A549 (cell line): ENCODE results near the gene C4orf33. TPM values are rescaled to one million over a fixed set of nuclear protein-coding genes. Genes with fewer than 3 reads are reported as not detected.

Experiments used
- ATAC-seq, 2 experiments: fragments of 200-7000 bp in 1 of 2; fragments of >200 bp in 1 of 2; cut with Nextera tagmentation in 1 of 2; cut with Tn5 transposase in 1 of 2; 3 replicates each; pipeline versions ENCODE4 v1.8.0 to v1.9.1; 2018 to 2020; ENCODE audit warnings: mild to moderate bottlenecking in 1 of 2, moderate library complexity in 1 of 2
- CTCF ChIA-PET: fragments of 300-600 bp; sonication (Branson Sonifier 250); formaldehyde crosslinking; extraction: SDS; loops from one replicate; lab custom pipeline; 2021; ENCODE audit warnings: antibody characterized with exemption, inconsistent platforms; lab: Yijun Ruan, JAX
- POLR2A ChIA-PET: fragments of 350-600 bp; formaldehyde crosslinking; extraction: SDS; loops from one replicate; lab custom pipeline; 2021; ENCODE audit warnings: antibody characterized with exemption, inconsistent platforms; lab: Yijun Ruan, JAX
- DNase-seq, 2 experiments: peaks; one replicate each; pipeline versions ENCODE4 v3.0.0 to v3.0.0-alpha.2; 2011 to 2016; ENCODE audit warnings: low read depth in 1 of 2, low spot score in 1 of 2
- FAIRE-seq: peaks from 2 replicates; lab custom pipeline; 2011; peaks lifted over from hg19 to GRCh38; lab: Jason Lieb, UNC
- H3K27ac ChIP-seq, 2 experiments: fragments of >200 bp; sonication (Bioruptor Twin); formaldehyde crosslinking; 3 replicates each; pipeline ENCODE4 v1.5.1; 2016 to 2017
- H3K4me1 ChIP-seq: fragments of >200 bp; sonication (Bioruptor Twin); formaldehyde crosslinking; 3 replicates; pipeline ENCODE4 v1.6.1; 2016
- H3K4me2 ChIP-seq: fragments of >200 bp; sonication (Bioruptor Twin); formaldehyde crosslinking; 3 replicates; pipeline ENCODE4 v1.6.1; 2016
- H3K4me3 ChIP-seq: fragments of >200 bp; sonication (Bioruptor Twin); formaldehyde crosslinking; 3 replicates; pipeline ENCODE4 v1.5.1; 2016
- H3K9me3 ChIP-seq: fragments of >200 bp; sonication (Bioruptor Twin); formaldehyde crosslinking; 3 replicates; pipeline ENCODE4 v1.6.1; 2016
- ATOH8 ChIP-seq: fragments of 250-450 bp; sonication (Bioruptor Pico); IDR thresholded peaks from 2 replicates; pipeline ENCODE4 v1.5.0; 2020; ENCODE audit warnings: low read depth, mild to moderate bottlenecking, moderate library complexity
- CBX2 ChIP-seq: fragments of 200-600 bp; sonication (generic); IDR thresholded peaks from 2 replicates; pipeline ENCODE4 v1.6.1; 2016; ENCODE audit warnings: low read depth, mild to moderate bottlenecking, borderline replicate concordance
- CEBPB ChIP-seq, 2 experiments: fragments of >200 bp in 1 of 2; sonication (Bioruptor Twin) in 1 of 2; formaldehyde crosslinking in 1 of 2; IDR thresholded peaks; 2 replicates each; pipeline ENCODE4 v1.6.1; 2012 to 2016
- CHD2 ChIP-seq: fragments of 150-350 bp; IDR thresholded peaks from 2 replicates; pipeline ENCODE4 v1.6.1; 2014; ENCODE audit warnings: low read length; ENCODE audit not compliant: partially characterized antibody
- CHD4 ChIP-seq: fragments of 200-600 bp; sonication (generic); IDR thresholded peaks from 2 replicates; pipeline ENCODE4 v1.6.1; 2016; ENCODE audit warnings: antibody characterized with exemption, mild to moderate bottlenecking, borderline replicate concordance
- EHF ChIP-seq: fragments of 250-450 bp; sonication (Bioruptor Pico); IDR thresholded peaks from 2 replicates; pipeline ENCODE4 v1.5.0; 2020; ENCODE audit warnings: mild to moderate bottlenecking
- FOSL2 ChIP-seq, 2 experiments: fragments of 450-650 bp in 1 of 2; fragments of >200 bp in 1 of 2; sonication (Bioruptor Twin) in 1 of 2; formaldehyde crosslinking; IDR thresholded peaks; 2 replicates each; pipeline versions ENCODE4 v1.5.0 to v1.6.1; 2016 to 2020; ENCODE audit warnings: mild to moderate bottlenecking in 1 of 2, moderate library complexity in 1 of 2
- HDAC2 ChIP-seq: fragments of 200-600 bp; sonication (generic); IDR thresholded peaks from 2 replicates; pipeline ENCODE4 v1.6.1; 2016
- HEYL ChIP-seq: fragments of 250-450 bp; sonication (Bioruptor Pico); IDR thresholded peaks from 2 replicates; pipeline ENCODE4 v1.8.0; 2021; ENCODE audit warnings: mild to moderate bottlenecking, moderate library complexity
- HOXA7 ChIP-seq: fragments of 250-450 bp; sonication (Bioruptor Pico); IDR thresholded peaks from 2 replicates; pipeline ENCODE4 v1.5.0; 2020; ENCODE audit warnings: mild to moderate bottlenecking, moderate library complexity
- HOXB13 ChIP-seq: fragments of 250-450 bp; sonication (Bioruptor Pico); IDR thresholded peaks from 2 replicates; pipeline ENCODE4 v1.5.0; 2020; ENCODE audit warnings: low read depth, mild to moderate bottlenecking, moderate library complexity
- HOXB5 ChIP-seq: fragments of 250-450 bp; sonication (Bioruptor Pico); IDR thresholded peaks from 2 replicates; pipeline ENCODE4 v1.5.0; 2020; ENCODE audit warnings: mild to moderate bottlenecking, moderate library complexity
- JUNB ChIP-seq: fragments of >200 bp; sonication (Bioruptor Twin); formaldehyde crosslinking; IDR thresholded peaks from 2 replicates; pipeline ENCODE4 v1.6.1; 2016
- KDM1A ChIP-seq: fragments of 200-600 bp; sonication (generic); IDR thresholded peaks from 2 replicates; pipeline ENCODE4 v1.6.1; 2016; ENCODE audit warnings: low read depth, mild to moderate bottlenecking
- KDM5A ChIP-seq: fragments of 200-600 bp; sonication (generic); IDR thresholded peaks from 2 replicates; pipeline ENCODE4 v1.6.1; 2016; ENCODE audit warnings: antibody characterized with exemption, mild to moderate bottlenecking
- MAZ ChIP-seq: fragments of 150-350 bp; IDR thresholded peaks from 2 replicates; pipeline ENCODE4 v1.6.1; 2014; ENCODE audit warnings: antibody characterized with exemption, low read depth, low read length, borderline replicate concordance
- RARB ChIP-seq: fragments of 250-450 bp; sonication (Bioruptor Pico); IDR thresholded peaks from 2 replicates; pipeline ENCODE4 v1.8.0; 2021; ENCODE audit warnings: mild to moderate bottlenecking, moderate library complexity
- SREBF2 ChIP-seq: fragments of 450-650 bp; IDR thresholded peaks from 2 replicates; pipeline ENCODE4 v1.6.1; 2014; ENCODE audit warnings: mild to moderate bottlenecking, moderate library complexity
- TFCP2L1 ChIP-seq: fragments of 250-450 bp; sonication (Bioruptor Pico); IDR thresholded peaks from 2 replicates; pipeline ENCODE4 v1.5.0; 2021; ENCODE audit warnings: mild to moderate bottlenecking
- TP53 ChIP-seq: fragments of 250-450 bp; sonication (Bioruptor Pico); IDR thresholded peaks from 2 replicates; pipeline ENCODE4 v1.5.0; 2021; ENCODE audit warnings: mild to moderate bottlenecking, moderate library complexity
- ZFP36 ChIP-seq: fragments of 450-650 bp; IDR thresholded peaks from 2 replicates; pipeline ENCODE4 v1.6.1; 2014; ENCODE audit warnings: borderline replicate concordance; ENCODE audit not compliant: partially characterized antibody
- ZNF302 ChIP-seq: fragments of 250-450 bp; sonication (Bioruptor Pico); IDR thresholded peaks from 2 replicates; pipeline ENCODE4 v1.9.0; 2021; ENCODE audit warnings: inconsistent platforms, mild to moderate bottlenecking, moderate library complexity
- WGBS: methylation state at CpG from one replicate; pipeline ENCODE4 v1.1.6; 2017; ENCODE audit errors: missing lambda C conversion rate; 5-methylcytosine and 5-hydroxymethylcytosine counted together
- polyA plus RNA-seq, 4 experiments: library from polyadenylated mRNA; depleted of rRNA in 3 of 4; stranded (reverse); fragments of >200 nt; fragmentation: RNase III in 1 of 4; extraction: RNeasy Plus Mini Kit Qiagen cat#74134 plus additional on column Dnase treatment in 1 of 4; gene quantifications; 2 replicates in 3 of 4; 3 replicates in 1 of 4; pipeline ENCODE4 v1.2.3, GENCODE V29; 2011 to 2017
- TF ChIP-seq, protein P1 (sequence below): fragments of 450-650 bp; IDR thresholded peaks from 2 replicates; pipeline ENCODE4 v1.6.1; 2014; ENCODE audit warnings: antibody characterized with exemption
- TF ChIP-seq, protein P2 (sequence below): fragments of 150-350 bp; IDR thresholded peaks from 2 replicates; pipeline ENCODE4 v1.6.1; 2014; ENCODE audit warnings: low read depth, mild to moderate bottlenecking, low read length
- TF ChIP-seq, protein P3 (sequence below): fragments of >200 bp; sonication (Bioruptor Twin); formaldehyde crosslinking; IDR thresholded peaks from 3 replicates; pipeline ENCODE4 v1.5.1; 2016

C4orf33 gene
- polyA plus RNA-seq, 2 of the 4 experiments (the other 2 are of a cell fraction): 8.6 to 18.8 TPM

GRCh38 chr4:129098531-129099001, 2.6 kb downstream of the C4orf33 start:
- FAIRE-seq (no peak), ATAC-seq (no peak), DNase-seq (no peak)
- TF ChIP-seq, protein P1, sequence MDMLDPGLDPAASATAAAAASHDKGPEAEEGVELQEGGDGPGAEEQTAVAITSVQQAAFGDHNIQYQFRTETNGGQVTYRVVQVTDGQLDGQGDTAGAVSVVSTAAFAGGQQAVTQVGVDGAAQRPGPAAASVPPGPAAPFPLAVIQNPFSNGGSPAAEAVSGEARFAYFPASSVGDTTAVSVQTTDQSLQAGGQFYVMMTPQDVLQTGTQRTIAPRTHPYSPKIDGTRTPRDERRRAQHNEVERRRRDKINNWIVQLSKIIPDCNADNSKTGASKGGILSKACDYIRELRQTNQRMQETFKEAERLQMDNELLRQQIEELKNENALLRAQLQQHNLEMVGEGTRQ: no peak
- TF ChIP-seq HEYL (CRISPR knock-in tag) (no peak), HDAC2 (no peak), HOXB13 (CRISPR knock-in tag) (no peak), TFCP2L1 (no peak), CHD2 (no peak), MAZ (no peak), ZFP36 (no peak), TP53 (CRISPR knock-in tag) (no peak), EHF (no peak), CBX2 (no peak)
- CTCF ChIA-PET: no interaction called here
- Histone ChIP-seq H3K4me1 (0 out of 3 replicates have a peak, but pooled peaks cover 4% of the 10 kb centered on the region), H3K4me2 (no peak overlapping the region), H3K4me3 (no peak overlapping the region), H3K27ac (no peak overlapping the region), H3K9me3 (no peaks in the 10 kb centered on the region)
- POLR2A ChIA-PET: no interaction called here

DNA sequence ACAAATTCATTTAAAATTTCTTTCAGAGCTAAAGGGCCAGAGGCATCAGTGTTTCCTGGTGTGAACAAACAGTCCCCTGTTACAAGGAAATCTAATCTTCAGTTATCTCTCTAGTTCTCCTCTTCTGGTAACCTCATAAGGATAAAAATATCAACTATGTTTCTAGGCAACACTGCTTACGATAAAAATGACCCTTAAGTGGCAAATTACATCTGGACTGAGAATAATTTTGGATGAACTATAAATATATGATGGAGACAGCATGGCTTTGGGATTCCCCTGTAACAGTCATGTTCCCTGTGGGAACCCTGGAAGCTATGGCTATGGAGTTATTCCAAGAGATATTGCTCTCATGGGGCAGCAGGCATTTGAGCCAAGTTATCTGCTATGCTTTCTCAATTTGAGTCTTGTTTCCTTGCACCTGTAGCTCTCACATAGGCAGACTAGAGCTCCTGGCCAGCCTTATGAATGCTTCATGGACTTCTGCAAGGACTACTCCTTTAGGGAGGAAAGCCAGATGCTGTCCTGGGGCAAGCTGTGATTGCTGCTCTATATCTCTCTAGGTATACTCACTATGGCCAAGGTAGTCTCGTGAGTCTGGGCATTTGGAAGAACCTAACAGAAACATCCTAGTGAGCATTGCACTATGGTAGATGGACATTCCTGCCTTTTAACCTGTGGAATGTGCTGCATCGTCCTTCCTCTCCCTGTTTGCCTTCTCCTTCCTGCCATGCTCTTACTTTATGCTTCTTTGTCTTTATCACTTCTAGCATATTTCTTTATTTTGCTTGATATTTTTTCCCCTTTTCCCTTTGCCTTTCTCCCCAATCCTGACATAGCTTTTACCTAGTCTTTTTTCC, 14.2 kb downstream of the C4orf33 start:
- H3K27ac ChIP-seq: no peak overlapping the region
- no peaks in the 10 kb centered on the region for H3K9me3 ChIP-seq
- H3K4me2 ChIP-seq: no peak overlapping the region
- 68% methylated on average over 3 of the region's 3 CpGs for whole genome bisulfite sequencing
- FAIRE-seq (no peak), DNase-seq (no peak), ATAC-seq (no peak)
- TF ChIP-seq HOXB13 (CRISPR knock-in tag) (no peak), KDM5A (no peak), FOSL2 (IDR thresholded peaks at IDR 0.05) (no peak), FOSL2 (CRISPR knock-in tag; IDR thresholded peaks at IDR 0.05) (no peak), KDM1A (no peak), CHD4 (no peak), CEBPB (IDR thresholded peaks at IDR 0.05) (no peak), TP53 (CRISPR knock-in tag) (no peak), ATOH8 (CRISPR knock-in tag) (no peak), SREBF2 (no peak), HOXA7 (CRISPR knock-in tag) (no peak), ZNF302 (no peak), JUNB (no peak), RARB (CRISPR knock-in tag) (no peak), HOXB5 (CRISPR knock-in tag) (no peak), EHF (no peak), ZFP36 (no peak)
- TF ChIP-seq, protein P2, sequence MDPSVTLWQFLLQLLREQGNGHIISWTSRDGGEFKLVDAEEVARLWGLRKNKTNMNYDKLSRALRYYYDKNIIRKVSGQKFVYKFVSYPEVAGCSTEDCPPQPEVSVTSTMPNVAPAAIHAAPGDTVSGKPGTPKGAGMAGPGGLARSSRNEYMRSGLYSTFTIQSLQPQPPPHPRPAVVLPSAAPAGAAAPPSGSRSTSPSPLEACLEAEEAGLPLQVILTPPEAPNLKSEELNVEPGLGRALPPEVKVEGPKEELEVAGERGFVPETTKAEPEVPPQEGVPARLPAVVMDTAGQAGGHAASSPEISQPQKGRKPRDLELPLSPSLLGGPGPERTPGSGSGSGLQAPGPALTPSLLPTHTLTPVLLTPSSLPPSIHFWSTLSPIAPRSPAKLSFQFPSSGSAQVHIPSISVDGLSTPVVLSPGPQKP: no peak
- TF ChIP-seq, protein P3, sequence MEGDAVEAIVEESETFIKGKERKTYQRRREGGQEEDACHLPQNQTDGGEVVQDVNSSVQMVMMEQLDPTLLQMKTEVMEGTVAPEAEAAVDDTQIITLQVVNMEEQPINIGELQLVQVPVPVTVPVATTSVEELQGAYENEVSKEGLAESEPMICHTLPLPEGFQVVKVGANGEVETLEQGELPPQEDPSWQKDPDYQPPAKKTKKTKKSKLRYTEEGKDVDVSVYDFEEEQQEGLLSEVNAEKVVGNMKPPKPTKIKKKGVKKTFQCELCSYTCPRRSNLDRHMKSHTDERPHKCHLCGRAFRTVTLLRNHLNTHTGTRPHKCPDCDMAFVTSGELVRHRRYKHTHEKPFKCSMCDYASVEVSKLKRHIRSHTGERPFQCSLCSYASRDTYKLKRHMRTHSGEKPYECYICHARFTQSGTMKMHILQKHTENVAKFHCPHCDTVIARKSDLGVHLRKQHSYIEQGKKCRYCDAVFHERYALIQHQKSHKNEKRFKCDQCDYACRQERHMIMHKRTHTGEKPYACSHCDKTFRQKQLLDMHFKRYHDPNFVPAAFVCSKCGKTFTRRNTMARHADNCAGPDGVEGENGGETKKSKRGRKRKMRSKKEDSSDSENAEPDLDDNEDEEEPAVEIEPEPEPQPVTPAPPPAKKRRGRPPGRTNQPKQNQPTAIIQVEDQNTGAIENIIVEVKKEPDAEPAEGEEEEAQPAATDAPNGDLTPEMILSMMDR: no peak
- CTCF ChIA-PET: interaction anchor here (1.1 kb wide), 1 partner anchor 9 kb away, joined by 3 read pairs; no protein-coding TSS in a partner anchor
- POLR2A ChIA-PET: no interaction called here
- no peaks in the 10 kb centered on the region for H3K4me1 ChIP-seq
- no peak overlapping the region for H3K4me3 ChIP-seq
